Measurements from ENCODE around the gene HS6ST3. TPM values are rescaled to one million over a fixed set of nuclear protein-coding genes. Genes with fewer than 3 reads are reported as not detected.

HS6ST3 gene
- total RNA-seq, 1 experiment from 2014 or later: 1.2 TPM

- no peak for TF ChIP-seq IRF1 (CRISPR knock-in tag; IDR thresholded peaks at IDR 0.05)
- TF ChIP-seq EMX1 (CRISPR knock-in tag; IDR thresholded peaks at IDR 0.05): no peak
- TF ChIP-seq TEAD4 (CRISPR knock-in tag; IDR thresholded peaks at IDR 0.05): no peak
Measured at GRCh38 chr13:96824140-96824539, 734.2 kb downstream of the HS6ST3 start (continued).

DNA sequence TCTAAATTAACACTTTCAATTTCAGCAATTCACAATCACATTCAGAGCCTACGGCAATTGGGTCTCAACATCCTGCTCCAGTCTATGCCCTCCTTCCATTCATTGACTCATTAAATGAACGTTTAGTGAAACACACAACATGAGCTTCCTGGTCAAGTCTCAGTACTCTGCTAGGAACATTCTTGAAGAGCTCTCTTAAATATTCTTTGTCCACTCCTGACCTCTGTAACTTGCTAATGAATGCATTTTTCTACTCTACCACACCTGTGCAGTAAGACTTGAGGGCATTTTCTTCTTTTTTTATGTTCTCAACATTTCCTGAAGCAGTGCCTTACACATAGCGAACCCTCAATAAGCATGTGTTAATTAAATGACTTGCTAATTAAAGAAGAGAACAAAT lies 735.7 kb downstream of the HS6ST3 start:
- H3K4me1 Mint-ChIP-seq: no peaks in the 10 kb centered on the region
- H3K4me3 Mint-ChIP-seq: no peak overlapping the region
- POLR2A ChIA-PET: no interaction called here
- H3K9me3 Mint-ChIP-seq: peaks cover 4% of the 10 kb centered on the region; the same call in 1 of the 2 replicates
- ATAC-seq (no peak), DNase-seq (ENCODE audit: low spot score) (no peak)
- no peak for TF ChIP-seq CBFB (CRISPR knock-in tag; IDR thresholded peaks at IDR 0.05; ENCODE audit: low read depth)
- TF ChIP-seq, protein P1, sequence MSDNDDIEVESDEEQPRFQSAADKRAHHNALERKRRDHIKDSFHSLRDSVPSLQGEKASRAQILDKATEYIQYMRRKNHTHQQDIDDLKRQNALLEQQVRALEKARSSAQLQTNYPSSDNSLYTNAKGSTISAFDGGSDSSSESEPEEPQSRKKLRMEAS (CRISPR knock-in tag; IDR thresholded peaks at IDR 0.05): no peak
- H3K27me3 Mint-ChIP-seq (ENCODE audit: low read depth): no peaks in the 10 kb centered on the region
- CTCF ChIA-PET: no interaction called here
- no peak overlapping the region for H3K27ac Mint-ChIP-seq
- H3K36me3 Mint-ChIP-seq: no peaks in the 10 kb centered on the region

DNA sequence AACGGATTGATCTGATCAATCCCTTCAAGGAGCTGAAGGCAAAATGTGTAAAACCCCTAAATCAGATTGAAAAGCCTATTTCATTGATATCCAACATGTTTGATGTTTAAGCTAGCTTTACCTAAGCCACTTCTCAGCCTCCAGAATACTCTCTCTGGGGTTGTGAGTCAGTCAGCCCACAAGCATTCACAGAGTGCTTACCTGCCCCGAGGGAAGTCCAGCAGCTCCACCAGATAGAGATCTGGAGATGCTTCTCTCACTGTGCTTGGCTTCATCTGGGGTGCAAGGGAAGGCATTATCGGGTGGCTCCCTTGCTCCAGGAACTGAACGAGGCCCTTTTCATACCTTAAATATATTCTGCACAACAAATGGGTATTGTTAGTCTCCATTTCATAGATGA lies 744.7 kb downstream of the HS6ST3 start:
- no peak for ATAC-seq
- Mint-ChIP-seq H3K4me1 (peaks cover 10% of the 10 kb centered on the region; the same call in 1 of the 2 replicates), H3K36me3 (no peaks in the 10 kb centered on the region), H3K27me3 (ENCODE audit: low read depth) (no peaks in the 10 kb centered on the region), H3K4me3 (no peak overlapping the region), H3K27ac (no peak overlapping the region), H3K9me3 (peaks cover 20% of the 10 kb centered on the region)
- DNase-seq (ENCODE audit: low spot score): no peak
- ChIA-PET POLR2A (no interaction called here), CTCF (no interaction called here)
- TF ChIP-seq, protein P1 (CRISPR knock-in tag; IDR thresholded peaks at IDR 0.05): no peak
- TF ChIP-seq OVOL2 (CRISPR knock-in tag; IDR thresholded peaks at IDR 0.05; ENCODE audit: borderline replicate concordance) (no peak), ERG (CRISPR knock-in tag; IDR thresholded peaks at IDR 0.05) (no peak), NFE2L1 (CRISPR knock-in tag; IDR thresholded peaks at IDR 0.05) (no peak), NFATC4 (CRISPR knock-in tag; IDR thresholded peaks at IDR 0.05) (no peak)
- TF ChIP-seq, protein P2, sequence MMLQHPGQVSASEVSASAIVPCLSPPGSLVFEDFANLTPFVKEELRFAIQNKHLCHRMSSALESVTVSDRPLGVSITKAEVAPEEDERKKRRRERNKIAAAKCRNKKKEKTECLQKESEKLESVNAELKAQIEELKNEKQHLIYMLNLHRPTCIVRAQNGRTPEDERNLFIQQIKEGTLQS (CRISPR knock-in tag; conservative IDR thresholded peaks at IDR 0.05): no peak

DNA sequence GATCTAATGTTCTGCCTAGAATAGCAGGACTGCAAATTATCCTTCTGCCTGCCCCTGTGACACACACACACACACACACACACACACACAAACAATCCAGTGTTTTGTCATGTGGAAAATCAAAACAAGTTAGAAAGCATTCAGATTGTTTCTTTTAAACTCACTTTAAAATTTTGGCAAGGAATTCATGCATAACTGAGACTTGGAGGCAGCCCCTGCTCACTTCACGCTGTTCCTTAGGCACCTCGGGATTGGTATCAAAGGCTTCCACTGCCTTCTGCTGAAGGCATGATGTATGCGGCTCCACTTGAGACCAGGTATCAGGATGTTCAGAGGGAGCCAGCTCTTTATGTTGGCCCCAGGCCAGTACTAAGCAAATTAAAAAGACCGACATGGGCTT lies 745.6 kb downstream of the HS6ST3 start:
- no peak for ATAC-seq

GRCh38 chr13:96836733-96837132 lies 746.8 kb downstream of the HS6ST3 start:
- Mint-ChIP-seq H3K9me3 (peaks cover 19% of the 10 kb centered on the region), H3K36me3 (no peaks in the 10 kb centered on the region), H3K27me3 (ENCODE audit: low read depth) (no peaks in the 10 kb centered on the region), H3K4me1 (peaks cover 10% of the 10 kb centered on the region; the same call in 1 of the 2 replicates), H3K27ac (no peak overlapping the region), H3K4me3 (no peak overlapping the region)
- ATAC-seq (no peak), DNase-seq (ENCODE audit: low spot score) (no peak)
- ChIA-PET POLR2A (no interaction called here), CTCF (no interaction called here)
- TF ChIP-seq, protein P3, sequence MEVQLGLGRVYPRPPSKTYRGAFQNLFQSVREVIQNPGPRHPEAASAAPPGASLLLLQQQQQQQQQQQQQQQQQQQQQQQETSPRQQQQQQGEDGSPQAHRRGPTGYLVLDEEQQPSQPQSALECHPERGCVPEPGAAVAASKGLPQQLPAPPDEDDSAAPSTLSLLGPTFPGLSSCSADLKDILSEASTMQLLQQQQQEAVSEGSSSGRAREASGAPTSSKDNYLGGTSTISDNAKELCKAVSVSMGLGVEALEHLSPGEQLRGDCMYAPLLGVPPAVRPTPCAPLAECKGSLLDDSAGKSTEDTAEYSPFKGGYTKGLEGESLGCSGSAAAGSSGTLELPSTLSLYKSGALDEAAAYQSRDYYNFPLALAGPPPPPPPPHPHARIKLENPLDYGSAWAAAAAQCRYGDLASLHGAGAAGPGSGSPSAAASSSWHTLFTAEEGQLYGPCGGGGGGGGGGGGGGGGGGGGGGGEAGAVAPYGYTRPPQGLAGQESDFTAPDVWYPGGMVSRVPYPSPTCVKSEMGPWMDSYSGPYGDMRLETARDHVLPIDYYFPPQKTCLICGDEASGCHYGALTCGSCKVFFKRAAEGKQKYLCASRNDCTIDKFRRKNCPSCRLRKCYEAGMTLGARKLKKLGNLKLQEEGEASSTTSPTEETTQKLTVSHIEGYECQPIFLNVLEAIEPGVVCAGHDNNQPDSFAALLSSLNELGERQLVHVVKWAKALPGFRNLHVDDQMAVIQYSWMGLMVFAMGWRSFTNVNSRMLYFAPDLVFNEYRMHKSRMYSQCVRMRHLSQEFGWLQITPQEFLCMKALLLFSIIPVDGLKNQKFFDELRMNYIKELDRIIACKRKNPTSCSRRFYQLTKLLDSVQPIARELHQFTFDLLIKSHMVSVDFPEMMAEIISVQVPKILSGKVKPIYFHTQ (CRISPR knock-in tag; IDR thresholded peaks at IDR 0.05): no peak
- TF ChIP-seq MYBL2 (CRISPR knock-in tag; IDR thresholded peaks at IDR 0.05): no peak
- TF ChIP-seq GTF2I (CRISPR knock-in tag; conservative IDR thresholded peaks at IDR 0.05): 0 out of 2 replicates have a peak, but pooled peaks have one; percentile 32
- no peak for TF ChIP-seq CDX4 (CRISPR knock-in tag; IDR thresholded peaks at IDR 0.05; ENCODE audit: borderline replicate concordance)

More for the DNA sequence above, 745.6 kb downstream of the HS6ST3 start:
- peaks cover 10% of the 10 kb centered on the region; the same call in 1 of the 2 replicates for H3K4me1 Mint-ChIP-seq
- no peak for DNase-seq (ENCODE audit: low spot score)
- no peak overlapping the region for H3K27ac Mint-ChIP-seq
- no peaks in the 10 kb centered on the region for H3K27me3 Mint-ChIP-seq (ENCODE audit: low read depth)
- peaks cover 19% of the 10 kb centered on the region for H3K9me3 Mint-ChIP-seq
- no peak overlapping the region for H3K4me3 Mint-ChIP-seq
- H3K36me3 Mint-ChIP-seq: no peaks in the 10 kb centered on the region
- CTCF ChIA-PET: interaction anchor here (0.7 kb wide), 1 partner anchor 122 kb away, joined by 3 read pairs; no protein-coding TSS in a partner anchor
- POLR2A ChIA-PET: interaction anchor here (0.5 to 0.6 kb wide), 2 partner anchors 20 to 622 kb away, joined by 3 to 6 read pairs; no protein-coding TSS in a partner anchor
- TF ChIP-seq, protein P1 (CRISPR knock-in tag; IDR thresholded peaks at IDR 0.05): no peak
- no peak for TF ChIP-seq GRHL2 (CRISPR knock-in tag; IDR thresholded peaks at IDR 0.05; ENCODE audit: insufficient replicate concordance, severe bottlenecking)
- no peak for TF ChIP-seq ZNF263 (CRISPR knock-in tag; IDR thresholded peaks at IDR 0.05; ENCODE audit: low read depth)
- TF ChIP-seq NR3C1 (CRISPR knock-in tag; conservative IDR thresholded peaks at IDR 0.05; ENCODE audit: low read depth): no peak
- TF ChIP-seq NFYB (CRISPR knock-in tag; conservative IDR thresholded peaks at IDR 0.05; ENCODE audit: low read depth): no peak
- no peak for TF ChIP-seq ZNF671 (CRISPR knock-in tag; IDR thresholded peaks at IDR 0.05)
- no peak for TF ChIP-seq SOX15 (CRISPR knock-in tag; IDR thresholded peaks at IDR 0.05)

Measured in WTC11 (cell line).